ENCODE results near the gene COL2A1.

DNA sequence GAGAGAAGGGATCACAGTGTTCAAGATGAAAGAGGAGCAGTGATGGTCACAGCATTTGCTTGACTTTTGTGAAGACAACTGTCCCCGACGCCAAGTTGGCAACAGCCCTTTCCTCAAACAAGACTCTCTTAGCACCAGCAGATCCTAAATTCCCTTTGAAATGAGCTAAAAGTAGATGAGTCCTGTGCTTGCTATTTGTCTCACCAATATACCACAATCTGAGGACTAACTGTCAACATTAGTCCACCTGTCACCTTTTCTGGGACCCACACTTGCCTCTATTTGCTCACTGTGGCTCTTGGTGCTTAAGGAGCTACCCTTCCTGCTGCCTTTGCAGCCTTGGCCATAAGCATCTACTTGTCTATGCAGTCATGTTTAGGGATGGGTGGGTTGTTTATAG, 47.4 kb upstream of the COL2A1 start:
- TF ChIP-seq CTCF (IDR thresholded peaks at IDR 0.05), result no peak
- no peak for TF ChIP-seq POLR2A (IDR thresholded peaks at IDR 0.05)
